ENCODE results near the gene KRTAP5-4.

DNA sequence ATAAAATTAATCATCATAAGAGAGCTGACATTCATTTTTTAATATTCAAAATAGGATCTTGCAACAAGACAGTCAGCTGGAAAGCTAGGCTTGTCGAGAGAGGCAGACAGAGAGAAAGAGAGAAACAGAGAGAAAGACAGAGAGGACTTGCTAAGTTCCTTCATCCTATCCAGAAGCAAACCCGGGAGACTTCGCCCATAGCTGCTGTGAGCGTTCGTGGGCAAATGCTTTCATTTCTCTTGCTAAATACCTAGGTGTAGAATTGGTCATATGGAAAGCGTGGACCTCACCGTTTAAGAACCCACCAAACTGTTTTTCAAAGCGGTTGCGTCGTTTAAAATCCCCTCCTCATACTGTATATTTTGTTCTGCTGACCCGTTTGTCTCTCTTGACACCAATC lies 49.7 kb upstream of the KRTAP5-4 start:
- no peak for TF ChIP-seq POLR2A (IDR thresholded peaks at IDR 0.05)
- TF ChIP-seq, protein P1, sequence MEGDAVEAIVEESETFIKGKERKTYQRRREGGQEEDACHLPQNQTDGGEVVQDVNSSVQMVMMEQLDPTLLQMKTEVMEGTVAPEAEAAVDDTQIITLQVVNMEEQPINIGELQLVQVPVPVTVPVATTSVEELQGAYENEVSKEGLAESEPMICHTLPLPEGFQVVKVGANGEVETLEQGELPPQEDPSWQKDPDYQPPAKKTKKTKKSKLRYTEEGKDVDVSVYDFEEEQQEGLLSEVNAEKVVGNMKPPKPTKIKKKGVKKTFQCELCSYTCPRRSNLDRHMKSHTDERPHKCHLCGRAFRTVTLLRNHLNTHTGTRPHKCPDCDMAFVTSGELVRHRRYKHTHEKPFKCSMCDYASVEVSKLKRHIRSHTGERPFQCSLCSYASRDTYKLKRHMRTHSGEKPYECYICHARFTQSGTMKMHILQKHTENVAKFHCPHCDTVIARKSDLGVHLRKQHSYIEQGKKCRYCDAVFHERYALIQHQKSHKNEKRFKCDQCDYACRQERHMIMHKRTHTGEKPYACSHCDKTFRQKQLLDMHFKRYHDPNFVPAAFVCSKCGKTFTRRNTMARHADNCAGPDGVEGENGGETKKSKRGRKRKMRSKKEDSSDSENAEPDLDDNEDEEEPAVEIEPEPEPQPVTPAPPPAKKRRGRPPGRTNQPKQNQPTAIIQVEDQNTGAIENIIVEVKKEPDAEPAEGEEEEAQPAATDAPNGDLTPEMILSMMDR (IDR thresholded peaks at IDR 0.05), result no peak
